ENCODE results near the gene UBR3. TPM values are rescaled to one million over a fixed set of nuclear protein-coding genes. Genes with fewer than 3 reads are reported as not detected.

UBR3 gene
- total and polyA plus RNA-seq, 2 of the 4 experiments (the other 2 are of a cell fraction), result 10.0 to 33.9 TPM

- peaks cover 3% of the 10 kb centered on the region; the same call in 1 of the 2 replicates for H3K36me3 ChIP-seq (ENCODE audit: control insufficient read depth, insufficient read depth, low read length)
- BruUV-seq (replicated peaks), result no TSS peak
- no peak overlapping the region for H3K23ac ChIP-seq (ENCODE audit: low read depth, low read length)
- no peak overlapping the region for H2BK20ac ChIP-seq (ENCODE audit: low read depth, low read length)
- no CpG with 5 or more reads among the region's 3 CpGs for WGBS, 2 experiments (ENCODE audit: extremely low coverage in 2 of 2, insufficient read length in 1 of 2)
- no peaks in the 10 kb centered on the region for H3K27me3 ChIP-seq (ENCODE audit: control insufficient read depth, insufficient read depth, low read length)
- H3K4me2 ChIP-seq (ENCODE audit: low read depth, low read length), result no peak overlapping the region
- H3K56ac ChIP-seq (ENCODE audit: extremely low read depth, insufficient read depth, low read length), result no peak overlapping the region
- dilution Hi-C loops (cut with HindIII; ENCODE audit: low sequenced_read_pairs, unreplicated experiment) (no loop called here), in situ Hi-C loops (cut with MboI; ENCODE audit: low sequenced_read_pairs) (no loop called here), intact Hi-C loops (cut with micrococcal nuclease) (no loop called here)
- no peak overlapping the region for H3K4me3 ChIP-seq (ENCODE audit: insufficient read depth, low read depth, low read length)
- no peak for TF ChIP-seq SMC3 (IDR thresholded peaks at IDR 0.05; ENCODE audit: low read depth, low read length)
- no peak for TF ChIP-seq BHLHE40 (IDR thresholded peaks at IDR 0.05; ENCODE audit: low read depth, low read length)
- TF ChIP-seq CTCF (conservative IDR thresholded peaks at IDR 0.05; ENCODE audit: low read depth, low read length), result no peak
- TF ChIP-seq MXI1 (IDR thresholded peaks at IDR 0.05; ENCODE audit: borderline replicate concordance, low read depth, low read length), result no peak
- TF ChIP-seq RCOR1 (IDR thresholded peaks at IDR 0.05; ENCODE audit: insufficient replicate concordance, low read length), result no peak
- TF ChIP-seq RFX5 (IDR thresholded peaks at IDR 0.05; ENCODE audit: low read depth, low read length), result no peak
- TF ChIP-seq MAFK (IDR thresholded peaks at IDR 0.05; ENCODE audit: low read depth, low read length), result no peak
- no peak for TF ChIP-seq ELK1 (IDR thresholded peaks at IDR 0.05; ENCODE audit: borderline replicate concordance, low read depth, low read length)
- TF ChIP-seq POLR2A (IDR thresholded peaks at IDR 0.05; ENCODE audit: low read depth, low read length), result no peak
- no peak for TF ChIP-seq MAZ (IDR thresholded peaks at IDR 0.05; ENCODE audit: borderline replicate concordance, low read depth, low read length)
- no peak for TF ChIP-seq RAD21 (IDR thresholded peaks at IDR 0.05; ENCODE audit: low read length)
- no peak for TF ChIP-seq NFE2L2 (IDR thresholded peaks at IDR 0.05; ENCODE audit: low read depth, low read length)
- no peak for TF ChIP-seq CEBPB (IDR thresholded peaks at IDR 0.05; ENCODE audit: low read depth, low read length)
- TF ChIP-seq FOS (IDR thresholded peaks at IDR 0.05; ENCODE audit: low read depth, low read length), result no peak
- no peak for TF ChIP-seq CHD1 (IDR thresholded peaks at IDR 0.05; ENCODE audit: low read depth, low read length)
- TF ChIP-seq, protein P1, sequence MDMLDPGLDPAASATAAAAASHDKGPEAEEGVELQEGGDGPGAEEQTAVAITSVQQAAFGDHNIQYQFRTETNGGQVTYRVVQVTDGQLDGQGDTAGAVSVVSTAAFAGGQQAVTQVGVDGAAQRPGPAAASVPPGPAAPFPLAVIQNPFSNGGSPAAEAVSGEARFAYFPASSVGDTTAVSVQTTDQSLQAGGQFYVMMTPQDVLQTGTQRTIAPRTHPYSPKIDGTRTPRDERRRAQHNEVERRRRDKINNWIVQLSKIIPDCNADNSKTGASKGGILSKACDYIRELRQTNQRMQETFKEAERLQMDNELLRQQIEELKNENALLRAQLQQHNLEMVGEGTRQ (IDR thresholded peaks at IDR 0.05; ENCODE audit: low read depth, low read length), result no peak
- no peak overlapping the region for H4K5ac ChIP-seq (ENCODE audit: low read depth, low read length)
- no peak overlapping the region for H3K4ac ChIP-seq (ENCODE audit: low read depth, low read length)
- no peak for ATAC-seq (ENCODE audit: low read depth)
- CTCF ChIA-PET, result no interaction called here
- no peak overlapping the region for H2BK5ac ChIP-seq (ENCODE audit: low read depth, low read length, poor library complexity, severe bottlenecking)
- no peak overlapping the region for H4K8ac ChIP-seq (ENCODE audit: low read depth in 2 of 2, low read length in 2 of 2)
- no peak overlapping the region for H2BK15ac ChIP-seq (ENCODE audit: low read depth, low read length)
- no peak overlapping the region for H4K91ac ChIP-seq (ENCODE audit: insufficient read depth, low read depth, low read length)
- no peaks in the 10 kb centered on the region for H3K9me3 ChIP-seq (ENCODE audit: control insufficient read depth, insufficient read depth, low read length)
- no peak overlapping the region for H3K18ac ChIP-seq (ENCODE audit: low read depth, low read length)
- POLR2A ChIA-PET (ENCODE audit: unreplicated experiment), result no interaction called here
- H2AFZ ChIP-seq (replicated peaks; ENCODE audit: low read length, poor library complexity), result no peak overlapping the region
- DNase-seq, result no peak
- H3K79me1 ChIP-seq (ENCODE audit: low read depth in 1 of 2, low read length in 2 of 2), result no peaks in the 10 kb centered on the region
- H3K4me1 ChIP-seq (ENCODE audit: control insufficient read depth, insufficient read depth, low read length), result no peaks in the 10 kb centered on the region
- H2AK5ac ChIP-seq (ENCODE audit: low read depth, low read length), result no peak overlapping the region
- H3K9ac ChIP-seq (ENCODE audit: low read depth, low read length), result no peak overlapping the region
- no peaks in the 10 kb centered on the region for H3K9me1 ChIP-seq (ENCODE audit: insufficient read depth, low read length)
- H3K14ac ChIP-seq (replicated peaks; ENCODE audit: low read depth, low read length), result no peak overlapping the region
- H2BK120ac ChIP-seq (ENCODE audit: low read depth, low read length), result no peak overlapping the region
- no peak overlapping the region for H2AK9ac ChIP-seq (replicated peaks; ENCODE audit: low read depth, low read length, poor library complexity)
- no peak overlapping the region for H3K27ac ChIP-seq (ENCODE audit: insufficient read depth, low read length)
- H4K20me1 ChIP-seq (ENCODE audit: insufficient read depth, low read length), result no peaks in the 10 kb centered on the region
Measured at GRCh38 chr2:170044751-170045478, 217.7 kb downstream of the UBR3 start.
